ENCODE data around the gene RAB3GAP2. TPM values are rescaled to one million over a fixed set of nuclear protein-coding genes. Genes with fewer than 3 reads are reported as not detected.
"Not testable (repeated sequence)": the region's sequence is repeated elsewhere in the genome, so short reads cannot be mapped to it uniquely, and the experiment has no call there.

RAB3GAP2 gene
- total RNA-seq, 2 donors from 2014 or later, result 30.7 to 33.1 TPM

DNA sequence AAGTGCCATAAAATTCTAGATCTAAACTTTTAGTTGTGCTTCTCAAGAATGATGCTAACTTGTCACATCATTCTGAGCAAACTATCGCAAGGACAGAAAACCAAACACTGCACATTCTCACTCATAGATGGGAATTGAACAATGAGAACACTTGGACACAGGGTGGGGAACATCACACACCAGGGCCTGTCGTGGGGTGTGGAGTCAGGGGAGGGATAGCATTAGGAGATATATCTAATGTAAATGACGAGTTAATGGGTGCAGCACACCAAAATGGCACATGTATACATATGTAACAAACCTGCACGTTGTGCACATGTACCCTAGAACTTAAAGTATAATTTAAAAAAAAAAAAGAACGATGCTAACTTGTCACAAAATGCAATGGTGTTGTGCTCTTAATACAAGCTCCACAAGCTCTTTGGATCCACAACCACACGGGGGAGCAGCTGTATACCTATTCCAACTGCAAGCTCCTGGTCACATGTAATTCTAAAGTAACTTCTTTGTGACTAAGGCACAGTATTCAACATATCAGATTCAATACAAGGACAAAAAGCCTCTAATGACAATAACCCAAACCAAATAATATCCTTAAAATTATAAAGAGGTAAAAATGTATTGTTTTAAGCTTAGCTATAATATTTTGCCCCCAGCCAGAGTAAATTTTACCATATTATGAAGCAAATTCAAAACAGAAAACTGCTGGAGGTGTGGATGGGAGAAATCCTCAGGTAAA is 53.7 kb downstream of the RAB3GAP2 start:
- peak; percentile 89 for ATAC-seq
- DNase-seq, result peak; percentile 45 to 65
- intact Hi-C loops (cut with DNase I, micrococcal nuclease), result not testable (repeated sequence)

DNA sequence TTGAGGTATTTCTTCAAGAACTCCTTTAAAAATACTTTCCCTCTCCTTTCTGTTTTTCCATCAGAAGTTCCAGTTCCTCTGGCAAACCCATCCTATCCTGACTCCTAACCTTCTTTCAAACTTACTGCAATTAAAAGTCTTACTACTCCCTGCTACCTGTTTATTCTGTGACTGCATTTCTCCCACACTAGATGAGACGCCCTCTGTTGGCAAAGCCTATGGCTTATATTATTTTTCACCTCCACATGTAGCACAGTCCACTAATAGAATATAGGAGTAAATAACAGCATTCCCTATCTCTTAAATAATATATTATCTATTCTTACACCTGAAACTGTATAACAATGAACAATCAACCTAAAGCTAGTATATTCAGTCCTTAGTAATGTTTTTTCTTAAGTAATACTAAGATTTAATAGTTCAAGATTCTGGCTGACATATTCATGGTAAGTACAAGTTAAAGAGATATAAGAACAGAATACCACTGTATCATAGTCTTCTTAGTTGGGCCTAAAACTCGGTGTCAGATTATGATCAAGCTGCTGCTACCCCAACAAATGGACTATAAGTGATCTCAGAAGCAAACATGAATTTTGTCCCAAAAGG is 54.8 kb downstream of the RAB3GAP2 start:
- DNase-seq, result peak in 1 of 2 donors; percentile 19
- ATAC-seq, result peak; percentile 79
- intact Hi-C loops (cut with DNase I, micrococcal nuclease), result no loop called here

DNA sequence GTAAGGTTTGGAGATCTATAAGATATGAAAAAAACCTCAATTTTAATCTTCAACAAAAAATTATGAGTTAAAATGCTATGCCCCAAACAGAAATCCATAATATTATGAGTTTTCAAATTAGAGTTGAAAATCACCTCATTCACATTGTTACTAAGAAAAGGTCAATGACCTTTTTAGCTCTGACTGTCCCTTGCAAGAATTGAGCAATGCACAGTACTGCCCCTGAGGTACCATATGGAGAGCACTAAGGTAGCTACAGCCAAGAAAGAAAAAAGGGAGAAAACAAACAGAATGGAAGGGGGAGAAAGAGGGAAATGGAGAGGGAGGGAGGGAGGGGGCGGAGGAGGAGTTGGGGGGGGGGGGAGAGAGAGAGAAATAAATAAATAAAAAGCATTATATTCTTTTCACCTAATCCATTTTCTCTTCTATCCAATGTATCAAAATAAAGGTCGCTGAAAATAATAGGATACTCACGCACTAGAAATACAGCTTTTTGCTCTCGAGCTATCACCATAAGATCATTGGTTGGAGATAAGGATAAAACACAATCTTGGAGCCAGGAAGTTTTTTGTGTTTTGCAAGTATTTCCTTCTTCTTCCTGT is 58.8 kb downstream of the RAB3GAP2 start:
- intact Hi-C loops (cut with DNase I, micrococcal nuclease), result no loop called here
- no peak for DNase-seq
- ATAC-seq, result no peak

DNA sequence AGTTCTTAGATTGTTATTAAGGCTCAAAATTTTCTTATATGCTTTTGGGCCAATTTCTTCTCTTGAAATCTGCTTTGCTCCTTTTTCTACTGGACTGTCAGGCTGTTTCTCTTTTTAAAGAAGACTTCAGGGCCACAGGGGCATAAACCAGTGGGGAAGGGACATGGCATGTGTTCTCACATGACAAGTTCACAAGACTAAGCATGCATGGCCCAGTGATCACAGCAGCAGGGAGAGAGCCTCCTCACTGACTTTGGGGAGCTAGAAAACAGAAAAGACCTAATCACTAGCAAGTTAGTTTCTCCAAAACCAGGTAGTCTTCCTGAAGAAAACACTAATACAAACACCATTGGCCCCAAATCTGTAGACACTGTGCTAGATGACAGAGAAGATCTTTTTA is 64.8 kb downstream of the RAB3GAP2 start:
- ATAC-seq, result no peak
- DNase-seq, result no peak
- intact Hi-C loops (cut with DNase I, micrococcal nuclease), result no loop called here

DNA sequence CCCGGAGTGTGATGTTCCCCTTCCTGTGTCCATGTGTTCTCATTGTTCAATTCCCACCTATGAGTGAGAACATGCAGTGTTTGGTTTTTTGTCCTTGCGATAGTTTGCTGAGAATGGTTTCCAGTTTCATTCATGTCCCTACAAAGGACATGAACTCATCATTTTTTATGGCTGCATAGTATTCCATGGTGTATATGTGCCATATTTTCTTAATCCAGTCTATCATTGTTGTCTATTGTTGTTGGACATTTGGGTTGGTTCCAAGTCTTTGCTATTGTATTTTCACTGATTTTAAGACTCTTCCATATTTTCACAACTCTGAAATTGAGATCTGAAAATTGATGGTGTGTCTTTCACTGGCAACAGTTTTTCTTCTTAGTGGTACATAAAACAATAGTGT is 67.5 kb downstream of the RAB3GAP2 start:
- intact Hi-C loops (cut with DNase I, micrococcal nuclease); ATAC-seq: not testable (repeated sequence)

DNA sequence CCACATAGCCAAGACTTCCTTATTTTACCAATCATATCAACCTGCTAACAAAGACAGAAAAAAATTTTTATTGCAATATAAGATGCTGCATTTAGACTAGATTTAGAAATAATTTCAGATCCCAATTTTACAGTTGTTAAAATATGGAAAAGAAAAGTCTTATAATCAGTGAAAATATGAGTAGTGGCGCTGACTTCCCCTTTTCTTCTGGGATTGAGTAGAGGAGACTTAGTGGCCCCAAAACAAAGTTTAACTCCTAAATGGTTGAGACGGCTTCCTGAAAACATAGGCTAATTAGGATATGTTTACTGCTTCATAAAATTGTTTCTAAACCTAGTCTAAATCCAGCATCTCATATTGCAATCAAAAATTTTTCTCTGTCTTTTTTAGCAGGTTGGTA is 68.4 kb downstream of the RAB3GAP2 start:
- ATAC-seq, result no peak
- intact Hi-C loops (cut with DNase I, micrococcal nuclease), result no loop called here
- DNase-seq, result no peak

More for the DNA sequence above, 67.5 kb downstream of the RAB3GAP2 start:
- not testable (repeated sequence) for DNase-seq

DNA sequence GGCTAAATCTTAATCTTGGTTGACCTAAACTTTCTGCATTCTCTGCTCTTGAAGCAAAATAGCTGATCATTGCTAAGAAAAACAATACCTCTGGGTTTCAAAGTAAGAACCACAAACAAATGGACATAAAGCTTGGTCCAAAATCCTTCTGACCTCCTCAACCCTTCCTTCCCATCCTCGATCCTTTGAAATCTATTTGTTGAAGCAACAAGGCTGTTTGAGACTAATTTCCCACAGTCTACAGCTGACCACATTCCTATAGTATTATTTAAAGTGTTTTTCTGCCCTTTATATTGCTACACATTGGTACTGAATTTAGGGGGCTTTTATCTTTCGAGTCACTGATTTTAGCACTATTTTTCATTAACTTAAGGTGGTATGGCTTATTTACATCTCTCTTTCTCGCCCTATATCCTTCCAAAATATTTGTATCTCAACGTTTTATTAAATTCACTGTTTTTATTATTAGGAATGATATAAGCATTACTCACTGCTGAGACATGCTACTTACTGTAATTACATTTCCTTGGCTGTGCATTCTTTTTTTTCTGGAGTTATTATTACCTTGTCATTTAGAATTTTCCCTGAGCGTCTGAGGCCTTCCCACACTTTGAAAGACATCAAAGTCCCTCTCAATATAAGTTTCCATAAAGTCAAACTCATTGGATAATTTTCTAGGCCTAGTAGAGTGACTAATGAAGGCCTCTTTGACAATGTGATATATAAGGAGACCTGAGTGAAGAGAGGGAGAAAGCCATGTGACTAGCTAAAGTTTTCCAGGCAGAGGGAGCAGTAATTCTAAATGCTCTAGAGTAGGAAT is 73.9 kb downstream of the RAB3GAP2 start:
- ATAC-seq, result no peak
- intact Hi-C loops (cut with DNase I, micrococcal nuclease), result no loop called here
- DNase-seq, result no peak

DNA sequence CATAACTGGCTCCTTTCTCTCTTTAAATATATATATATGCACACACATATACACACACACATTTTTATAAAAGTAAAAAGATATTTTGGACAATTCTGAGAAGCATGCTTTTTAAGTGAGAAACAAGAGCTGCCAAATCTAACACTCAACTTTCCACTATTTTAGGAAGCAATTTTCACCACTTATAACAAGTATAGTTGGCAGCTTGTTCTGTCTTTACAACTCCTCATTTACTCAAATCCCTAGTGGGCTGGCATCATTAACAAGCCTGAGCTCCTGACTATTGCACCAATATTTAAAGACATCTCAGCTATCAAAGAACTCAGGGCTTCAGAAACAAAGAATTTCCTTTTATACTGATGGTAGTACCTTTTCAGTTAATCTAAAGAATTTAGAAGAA is 76.6 kb downstream of the RAB3GAP2 start:
- DNase-seq, result no peak
- no peak for ATAC-seq
- intact Hi-C loops (cut with DNase I, micrococcal nuclease), result no loop called here

DNA sequence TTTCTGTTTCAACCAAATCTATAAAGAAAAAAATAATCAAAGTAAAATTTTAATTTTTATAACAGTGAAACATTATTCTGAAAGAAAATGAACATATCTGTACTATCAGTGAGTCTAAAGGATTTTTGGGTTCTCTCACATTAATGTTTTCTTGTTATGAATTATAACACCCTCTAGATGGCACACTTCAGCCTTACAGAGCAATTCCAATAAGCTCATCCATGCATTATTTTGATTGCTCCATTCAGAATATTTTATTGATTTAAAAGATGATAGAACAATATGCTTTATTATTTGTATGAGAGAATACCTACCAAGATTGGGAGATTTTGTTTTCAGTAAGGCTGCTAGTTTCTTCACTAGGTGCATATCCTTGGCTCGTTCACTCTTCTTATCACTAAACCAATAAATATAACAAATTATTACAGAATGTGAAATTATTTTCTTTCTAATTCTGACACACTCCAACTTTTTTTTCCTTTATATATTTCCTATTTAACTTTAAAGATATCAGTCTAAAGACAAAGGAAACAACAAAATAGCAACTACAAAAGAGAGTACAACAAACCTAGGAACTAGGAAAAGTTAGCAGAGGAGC is 82.4 kb downstream of the RAB3GAP2 start:
- no peak for DNase-seq
- no peak for ATAC-seq
- intact Hi-C loops (cut with DNase I, micrococcal nuclease), result no loop called here

DNA sequence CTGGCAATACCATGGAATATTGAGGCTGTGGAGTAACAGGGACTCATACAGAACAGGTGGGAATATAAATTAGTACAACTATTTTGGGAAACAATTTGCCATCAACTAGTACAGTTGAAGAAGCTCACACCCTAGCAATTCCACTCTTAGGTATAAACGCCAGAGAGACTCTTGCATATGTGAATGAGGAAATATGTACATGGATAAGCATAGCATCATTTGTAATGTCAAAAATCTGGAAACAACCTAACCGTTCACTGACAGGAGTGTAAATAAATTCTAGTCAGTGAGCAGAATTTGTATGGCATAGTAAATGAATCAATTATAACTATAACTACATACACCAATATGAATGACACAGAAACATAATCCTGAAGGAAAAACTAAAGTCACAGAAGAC is 83.7 kb downstream of the RAB3GAP2 start:
- intact Hi-C loops (cut with DNase I, micrococcal nuclease), result no loop called here
- DNase-seq (no peak), ATAC-seq (no peak)

DNA sequence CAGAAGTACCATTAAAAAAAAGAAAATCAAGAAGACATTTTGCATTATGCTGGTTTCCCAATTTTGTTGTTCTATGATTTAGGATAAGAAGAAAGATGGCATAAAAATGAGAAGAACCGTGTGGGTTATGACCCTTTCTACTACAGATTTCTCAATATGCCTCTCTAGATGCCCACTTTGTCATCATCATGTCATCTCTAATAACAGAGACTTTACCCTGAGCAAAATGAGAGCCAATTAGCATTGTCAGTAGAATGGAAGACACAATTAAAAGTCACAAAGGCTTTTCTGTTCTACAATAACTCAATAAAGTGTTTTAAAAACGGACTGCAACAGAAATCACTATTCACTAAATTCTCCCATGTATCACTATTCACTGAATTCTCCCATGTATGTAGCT is 85.5 kb downstream of the RAB3GAP2 start:
- no peak for DNase-seq
- intact Hi-C loops (cut with DNase I, micrococcal nuclease), result no loop called here

DNA sequence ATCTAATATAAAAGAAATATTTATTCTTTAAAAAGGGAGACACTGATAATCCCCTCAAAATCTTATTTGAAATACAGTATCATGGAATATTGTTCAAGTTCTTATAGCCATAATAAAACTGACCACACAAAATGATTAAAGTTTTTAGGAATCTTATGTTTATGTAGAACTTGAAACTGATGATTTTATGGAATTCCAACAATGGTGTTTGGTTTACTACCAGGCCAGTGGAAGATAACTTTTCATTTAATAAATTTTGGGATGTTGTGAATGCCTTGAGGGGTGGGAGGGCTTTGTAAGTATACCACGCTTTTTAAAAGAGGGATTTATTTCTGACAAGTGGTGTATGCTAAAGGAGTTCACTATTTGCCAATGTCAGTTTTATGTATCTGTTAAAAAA is 87.7 kb downstream of the RAB3GAP2 start:
- DNase-seq (no peak), ATAC-seq (no peak)
- intact Hi-C loops (cut with DNase I, micrococcal nuclease), result no loop called here

More for the DNA sequence above, 85.5 kb downstream of the RAB3GAP2 start:
- no peak for ATAC-seq

DNA sequence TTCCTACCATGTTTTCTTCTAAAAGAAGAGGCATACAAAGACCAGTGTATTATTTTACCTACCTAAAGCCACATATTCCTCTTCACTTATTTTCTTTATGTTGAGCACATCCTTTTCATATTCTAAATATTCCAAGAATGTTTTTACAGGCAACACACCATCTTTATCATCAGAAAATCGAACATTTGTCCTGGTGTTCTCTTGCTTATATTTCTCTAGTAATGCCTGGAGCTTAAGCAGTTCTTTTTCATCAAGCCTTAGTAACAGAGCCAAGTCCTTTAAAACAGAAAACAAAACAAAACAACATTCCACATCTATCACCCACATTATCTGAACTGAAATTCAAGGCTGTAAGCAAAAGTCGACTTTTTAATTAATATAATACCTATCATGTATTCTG is 89.6 kb downstream of the RAB3GAP2 start:
- no peak for ATAC-seq
- intact Hi-C loops (cut with DNase I, micrococcal nuclease), result no loop called here
- DNase-seq, result no peak

DNA sequence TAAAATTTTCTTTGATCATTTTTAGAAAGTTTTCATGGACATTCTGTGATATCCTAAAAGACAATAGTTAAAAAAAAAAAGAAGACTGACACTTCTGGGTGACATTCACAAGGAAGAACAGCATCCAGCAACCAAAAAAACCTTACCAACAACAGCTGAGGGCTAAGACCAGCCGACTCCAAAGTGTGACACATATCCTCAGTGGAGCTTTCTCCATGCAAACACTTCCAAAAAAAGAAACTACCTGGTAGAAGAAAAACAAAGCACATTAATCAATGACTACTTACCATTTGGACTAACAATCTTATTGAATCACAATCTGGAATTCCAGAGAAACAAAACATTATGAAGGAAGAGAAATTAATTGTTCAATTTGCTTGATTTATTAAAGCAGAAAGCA is 90.1 kb downstream of the RAB3GAP2 start:
- ATAC-seq, result no peak
- no peak for DNase-seq
- intact Hi-C loops (cut with DNase I, micrococcal nuclease), result no loop called here

DNA sequence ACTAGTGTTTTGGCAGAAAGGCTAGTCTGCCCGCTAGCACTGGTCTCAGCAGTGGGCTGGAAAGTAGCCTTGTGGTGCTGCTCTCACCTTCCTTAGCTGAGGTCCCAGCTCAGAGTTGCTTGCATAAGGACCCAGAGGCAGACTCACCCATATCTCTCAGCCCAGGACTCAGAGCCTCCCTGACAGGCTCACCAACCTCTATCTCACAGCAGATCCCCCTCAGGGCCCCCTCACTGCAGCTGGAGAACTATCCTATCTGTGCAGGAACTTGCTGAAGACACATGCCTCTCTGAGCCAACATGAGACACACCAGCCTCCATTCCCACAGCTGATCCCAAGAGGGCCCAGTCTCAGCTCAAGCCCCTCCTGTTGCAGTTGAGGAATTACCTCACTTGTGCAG is 95.7 kb downstream of the RAB3GAP2 start:
- DNase-seq (no peak), ATAC-seq (no peak)
- intact Hi-C loops (cut with DNase I, micrococcal nuclease), result no loop called here

DNA sequence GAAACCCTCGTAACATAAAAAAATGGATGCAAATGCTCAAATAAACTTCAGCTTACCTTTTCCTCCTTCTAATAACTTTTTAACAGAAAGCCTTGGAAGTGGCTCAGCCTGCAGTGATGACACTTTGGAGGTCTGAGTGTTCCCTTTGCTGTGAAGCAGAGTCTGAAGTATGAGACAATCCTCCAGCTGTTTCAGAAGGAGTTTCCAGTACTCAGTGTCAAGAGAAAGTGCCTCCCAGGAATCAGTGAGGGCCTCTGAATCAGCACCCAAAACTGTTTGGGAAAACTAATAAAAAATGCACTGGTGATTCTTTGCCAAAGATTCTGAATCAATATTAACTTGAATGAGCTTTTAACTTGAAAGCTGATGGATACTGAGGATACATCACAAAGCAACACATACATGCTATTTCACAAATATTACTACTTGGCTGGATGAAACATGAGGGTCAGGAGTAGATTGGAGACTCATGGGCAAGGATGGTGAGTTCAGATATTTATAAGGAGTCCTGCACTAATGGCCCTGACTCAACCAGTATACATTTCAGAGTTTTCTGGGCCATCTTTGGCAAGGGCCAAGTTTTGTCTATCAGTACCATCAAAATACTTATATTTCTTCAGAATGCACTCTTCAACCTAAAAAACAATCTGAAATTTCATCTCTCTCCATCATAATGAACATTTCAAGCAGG is 101.3 kb downstream of the RAB3GAP2 start:
- DNase-seq (no peak), ATAC-seq (no peak)
- intact Hi-C loops (cut with DNase I, micrococcal nuclease), result no loop called here

DNA sequence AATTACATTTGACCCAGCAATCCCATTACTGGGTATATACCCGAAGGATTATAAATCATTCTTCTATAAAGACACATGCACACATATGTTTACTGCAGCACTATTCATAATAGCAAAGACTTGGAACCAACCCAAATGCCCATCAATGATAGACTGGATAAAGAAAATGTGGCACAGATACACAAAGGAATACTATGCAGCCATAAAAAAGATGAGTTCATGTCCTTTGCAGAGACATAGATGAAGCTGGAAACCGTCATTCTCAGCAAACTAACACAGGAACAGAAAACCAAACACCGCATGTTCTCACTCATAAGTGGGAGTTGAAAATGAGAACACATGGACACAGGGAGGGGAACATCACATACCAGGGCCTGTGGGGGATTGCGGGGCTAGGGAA is 102.4 kb downstream of the RAB3GAP2 start:
- DNase-seq; ATAC-seq; intact Hi-C loops (cut with DNase I, micrococcal nuclease): not testable (repeated sequence)

DNA sequence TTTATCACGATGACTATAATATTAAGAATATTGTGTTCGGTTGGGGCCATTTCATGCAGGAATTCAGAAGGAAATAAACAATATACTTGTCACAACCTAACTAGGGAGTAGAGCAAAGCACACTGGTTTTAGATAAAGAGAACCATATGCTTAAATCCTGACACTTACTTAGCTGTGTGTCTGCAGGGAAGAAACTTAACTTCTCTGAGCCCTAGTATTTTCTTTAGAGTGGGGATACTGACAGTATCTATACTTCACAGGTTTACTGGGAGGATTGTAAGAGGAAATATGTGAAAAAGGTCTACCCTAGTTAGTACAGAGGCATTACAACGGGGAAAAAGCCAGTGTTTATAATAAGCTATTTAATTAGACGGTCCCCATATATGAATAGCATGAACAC is 105.4 kb downstream of the RAB3GAP2 start:
- DNase-seq (no peak), ATAC-seq (no peak)
- intact Hi-C loops (cut with DNase I, micrococcal nuclease), result no loop called here

DNA sequence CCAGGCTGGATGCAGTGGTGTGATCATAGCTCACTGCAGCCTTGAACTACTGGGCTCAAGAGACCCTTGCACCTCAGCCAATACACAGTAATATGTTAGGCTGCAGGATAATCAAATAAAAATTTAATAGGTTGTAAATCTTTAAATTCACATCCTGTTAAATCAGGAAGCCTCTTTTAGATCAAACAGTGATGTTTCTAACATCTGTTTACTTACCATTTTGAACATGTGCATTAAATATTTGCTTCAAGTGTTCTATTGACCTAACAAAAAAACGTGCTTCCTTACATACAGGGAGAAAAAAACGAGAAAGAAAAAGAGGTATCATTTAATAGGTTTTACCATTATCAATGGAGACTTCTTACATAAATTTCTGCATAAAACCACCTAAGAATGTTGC is 107.7 kb downstream of the RAB3GAP2 start:
- DNase-seq (no peak), ATAC-seq (peak; percentile 43)
- intact Hi-C loops (cut with DNase I, micrococcal nuclease), result no loop called here

All from left colon (tissue), 2 donors.